Choroid plexus epithelial cell (primary cell): Measurements from ENCODE around the gene CNIH3.
"Not testable (repeated sequence)": the region's sequence is repeated elsewhere in the genome, so short reads cannot be mapped to it uniquely, and the experiment has no call there.

Experiments used
- DNase-seq: peaks from one replicate; pipeline ENCODE4 v3.0.0-alpha.2; 2010; ENCODE audit warnings: low read depth
- H3K4me3 ChIP-seq: 2 replicates; pipeline ENCODE4 v1.5.1; 2011; ENCODE audit warnings: low read depth, mild to moderate bottlenecking, control low read depth, low read length, moderate library complexity
- CTCF ChIP-seq: conservative IDR thresholded peaks from 2 replicates; pipeline ENCODE4 v1.5.1; 2011; ENCODE audit warnings: low read depth, mild to moderate bottlenecking, control low read depth, inconsistent platforms, low read length, moderate library complexity

Gene CNIH3

GRCh38 chr1:224615861-224616755 is at the start of gene CNIH3:
Gene CNIH3, plus strand, starts transcription at chr1:224616317. Its CDS starts 858 bp downstream, at chr1:224617175.
- peak within 1 kb of the TSS; percentile 42 for H3K4me3 ChIP-seq
- no peak for TF ChIP-seq CTCF
- DNase-seq, result peak; percentile 36

GRCh38 chr1:224566492-224566891 is 49.6 kb upstream of the CNIH3 start:
- DNase-seq, H3K4me3 ChIP-seq: not testable (repeated sequence)

- DNase-seq, result no peak
- no peak overlapping the region for H3K4me3 ChIP-seq
- TF ChIP-seq CTCF, result no peak
These were observed 46.8 kb upstream of the CNIH3 start for GRCh38 chr1:224569276-224569675.

GRCh38 chr1:224571975-224572374 is 44.1 kb upstream of the CNIH3 start:
- not testable (repeated sequence) for H3K4me3 ChIP-seq
- peak; percentile 48 for DNase-seq

- no peak overlapping the region for H3K4me3 ChIP-seq
- no peak for TF ChIP-seq CTCF
- peak; percentile 91 for DNase-seq
These were observed 36.6 kb upstream of the CNIH3 start for GRCh38 chr1:224579526-224579925.

GRCh38 chr1:224580006-224580405 is 36.1 kb upstream of the CNIH3 start:
- TF ChIP-seq CTCF, result no peak
- DNase-seq, result no peak
- no peak overlapping the region for H3K4me3 ChIP-seq

GRCh38 chr1:224582041-224582440 is 34.1 kb upstream of the CNIH3 start:
- no peak overlapping the region for H3K4me3 ChIP-seq
- no peak for TF ChIP-seq CTCF
- peak; percentile 5 for DNase-seq

- no peak for TF ChIP-seq CTCF
- H3K4me3 ChIP-seq, result no peak overlapping the region
- no peak for DNase-seq
These were observed 32.3 kb upstream of the CNIH3 start for GRCh38 chr1:224583774-224584173.
